NCI-H2196 treated with DMSO at 0.1 percent for 48 hours (cell line): Measurements from ENCODE around the gene ATP5MC3.

Experiments used
- DNase-seq: peaks from one replicate; lab custom pipeline; 2025; ENCODE audit not compliant: unreplicated experiment; lab: John Stamatoyannopoulos, UW

Gene ATP5MC3

DNA sequence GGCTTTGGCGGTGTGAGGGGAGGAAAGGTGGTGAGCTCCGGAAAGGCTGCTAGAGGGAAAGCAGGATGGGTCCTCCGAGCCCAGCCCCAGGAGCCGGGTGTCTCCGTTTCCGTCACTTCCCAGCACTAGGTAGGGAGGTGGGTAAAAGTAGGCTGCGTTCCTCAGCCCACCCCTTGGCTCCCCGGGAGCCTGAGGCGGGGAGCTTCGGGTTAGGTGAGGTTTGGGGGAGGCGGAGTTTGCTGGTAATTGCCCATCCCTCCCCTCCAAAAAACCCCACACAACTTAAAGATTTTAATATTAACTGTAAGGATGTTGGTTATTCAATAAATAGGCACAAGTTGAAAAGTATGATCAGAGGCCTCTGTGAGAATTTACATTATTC lies 13.0 kb downstream of the ATP5MC3 start:
- no peak for DNase-seq

DNA sequence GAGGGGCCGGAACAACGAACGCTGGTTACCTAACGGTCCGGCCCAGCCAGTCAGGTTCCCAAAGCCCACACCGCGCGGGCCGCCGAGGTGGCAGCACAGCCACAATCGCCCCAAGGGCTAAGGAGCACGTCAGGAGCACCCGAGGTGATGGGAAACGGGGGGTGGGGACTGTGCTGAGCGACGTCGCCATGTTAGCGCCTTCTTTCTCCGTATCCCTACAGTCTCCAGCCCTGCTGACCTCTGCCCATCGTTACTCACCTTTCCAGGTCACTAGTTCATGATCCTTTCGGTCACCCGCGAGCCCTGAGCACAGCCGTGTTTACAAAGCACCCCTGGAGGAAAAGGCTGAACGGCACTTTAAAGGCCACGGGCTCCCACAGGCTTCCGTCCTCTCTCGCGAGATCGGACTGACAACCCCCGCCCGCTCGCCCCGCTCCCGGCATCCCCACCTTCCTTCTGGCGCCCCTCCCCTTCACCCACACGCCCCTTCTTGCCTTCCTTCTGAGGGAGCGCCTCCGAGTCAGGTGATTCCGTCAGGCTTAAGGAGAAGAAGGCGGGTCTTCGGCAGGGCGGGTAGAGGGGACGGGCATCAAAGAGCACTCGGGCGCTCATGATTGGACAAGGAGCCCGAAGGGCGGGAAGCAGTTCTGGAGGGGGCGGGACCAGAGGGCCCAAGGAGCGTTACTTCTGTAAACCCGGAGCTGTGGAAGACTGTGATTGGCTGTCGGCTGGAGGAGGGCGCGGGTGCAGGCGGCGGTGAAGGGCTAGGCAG lies 13.5 kb downstream of the ATP5MC3 start, which contains the start of gene ATF2:
TSS of gene ATF2 (minus strand) at position 412 of the 772 bp plus-strand sequence. CDS start 31,760 bp downstream, outside the sequence.
- DNase-seq = peak; percentile 99

DNA sequence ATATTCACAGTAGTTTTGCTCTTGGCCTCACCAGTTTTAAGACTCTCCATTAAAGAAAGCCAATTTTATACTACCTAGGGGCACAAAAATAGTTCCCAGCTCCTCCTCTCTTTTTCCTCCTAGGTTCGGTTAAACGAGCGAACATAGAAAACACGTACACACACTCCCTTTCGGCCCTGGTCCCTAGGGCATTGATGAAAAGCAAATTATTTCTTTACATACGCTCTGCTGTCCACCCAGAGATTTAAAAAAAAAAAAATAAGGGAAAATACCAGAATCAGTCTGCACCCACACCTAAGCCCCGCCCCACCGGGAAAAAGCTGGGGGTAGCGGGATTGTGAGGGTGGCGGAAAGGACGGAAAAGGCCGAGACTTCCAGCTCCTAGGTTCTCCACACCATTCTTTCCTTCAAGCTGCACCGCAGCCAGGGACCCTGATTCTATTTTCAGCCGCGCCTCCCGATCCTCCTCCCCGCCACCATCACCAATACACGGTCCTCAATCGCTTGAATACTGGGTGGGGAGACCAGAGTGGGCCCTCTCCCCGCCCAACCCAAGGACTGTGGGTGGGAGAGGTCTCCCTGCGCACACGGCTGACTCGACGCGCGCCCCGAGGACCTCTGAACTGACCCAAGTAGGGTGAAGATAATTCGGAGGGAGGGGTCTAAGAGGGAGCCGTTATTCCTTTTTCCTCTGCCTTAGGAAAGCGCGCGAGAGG lies 14.3 kb downstream of the ATP5MC3 start:
- DNase-seq = no peak

DNA sequence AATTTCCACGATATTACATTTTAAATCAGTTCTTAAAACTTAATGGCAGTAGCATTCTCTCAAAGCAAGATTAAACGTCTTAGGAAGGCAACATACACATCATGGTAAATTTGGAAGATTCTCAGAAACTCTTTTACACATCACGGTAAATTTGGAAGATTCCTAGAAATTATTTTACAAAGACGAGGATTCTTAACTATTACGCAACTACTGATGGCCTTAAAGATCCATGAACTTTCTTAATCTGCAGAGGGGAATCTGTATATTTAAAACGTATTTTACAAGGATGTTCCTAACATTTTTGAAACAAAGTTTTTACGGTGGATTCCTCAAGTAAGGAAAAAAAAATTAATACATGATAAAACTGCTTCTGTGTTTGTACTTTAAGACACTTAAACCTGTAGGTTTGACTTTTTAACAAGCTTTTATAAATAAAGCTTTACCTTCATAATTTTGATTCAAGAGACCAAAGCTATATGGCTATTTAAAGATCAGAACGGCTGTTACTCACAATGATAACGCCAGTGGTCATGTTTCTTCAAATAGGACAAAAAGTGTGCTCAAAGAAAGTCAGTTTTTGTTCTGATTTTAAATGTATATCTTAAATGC lies 15.2 kb downstream of the ATP5MC3 start:
- no peak for DNase-seq

DNA sequence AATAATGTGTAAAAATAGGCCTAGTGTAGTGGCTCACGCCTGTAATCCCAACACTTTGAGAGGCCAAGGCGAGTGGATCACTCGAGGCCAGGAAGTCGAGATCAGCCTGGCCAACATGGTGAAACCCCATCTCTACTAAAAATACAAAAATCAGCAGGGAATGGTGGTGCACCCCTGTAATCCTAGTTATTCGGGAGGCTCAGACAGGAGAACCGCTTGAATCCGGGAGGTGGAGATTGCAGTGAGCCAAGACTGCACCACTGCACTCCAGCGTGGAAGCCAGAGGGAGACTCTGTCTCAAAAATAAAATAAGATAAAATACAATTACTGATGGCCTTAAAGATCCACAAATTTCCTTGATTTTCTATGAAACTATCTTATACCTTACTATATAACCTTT lies 17.3 kb downstream of the ATP5MC3 start:
- DNase-seq = no peak

DNA sequence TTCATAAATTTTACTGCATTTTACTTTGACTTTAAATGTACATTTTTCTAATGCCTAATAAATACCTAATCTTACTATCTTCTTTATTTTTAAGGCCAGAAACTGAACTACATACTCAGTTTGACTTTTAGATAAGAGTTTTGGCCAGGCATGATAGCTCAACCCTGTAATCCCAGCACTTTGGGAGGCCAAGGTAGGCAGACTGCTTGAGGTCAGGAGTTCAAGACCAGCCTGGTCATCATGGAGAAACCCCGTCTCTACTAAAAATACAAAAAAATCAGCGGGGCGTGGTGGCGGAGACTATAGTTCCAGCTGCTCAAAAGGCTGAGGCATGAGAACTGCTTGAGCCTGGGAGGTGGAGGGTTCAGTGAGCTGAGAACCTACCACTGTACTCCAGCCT lies 22.6 kb downstream of the ATP5MC3 start:
- no peak for DNase-seq

DNA sequence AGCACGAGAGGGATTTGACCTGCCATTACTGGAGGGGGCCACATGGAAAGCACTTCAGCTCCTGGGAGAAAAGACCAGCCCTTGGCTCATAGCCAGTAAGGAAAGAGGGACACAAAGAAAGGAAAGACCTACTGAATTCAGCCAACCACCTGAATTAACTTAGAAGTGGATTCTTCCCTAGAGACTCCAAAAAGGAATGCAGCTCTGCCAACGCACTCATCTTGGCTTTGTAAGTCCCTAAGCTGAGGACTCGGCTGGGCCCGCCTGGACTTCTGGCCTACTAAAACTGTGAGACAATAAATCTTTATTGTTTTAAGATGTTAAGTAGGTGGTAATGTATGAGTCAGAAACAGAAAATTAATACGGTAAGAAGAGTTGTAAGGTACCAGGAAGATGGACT lies 25.0 kb downstream of the ATP5MC3 start:
- DNase-seq = no peak

DNA sequence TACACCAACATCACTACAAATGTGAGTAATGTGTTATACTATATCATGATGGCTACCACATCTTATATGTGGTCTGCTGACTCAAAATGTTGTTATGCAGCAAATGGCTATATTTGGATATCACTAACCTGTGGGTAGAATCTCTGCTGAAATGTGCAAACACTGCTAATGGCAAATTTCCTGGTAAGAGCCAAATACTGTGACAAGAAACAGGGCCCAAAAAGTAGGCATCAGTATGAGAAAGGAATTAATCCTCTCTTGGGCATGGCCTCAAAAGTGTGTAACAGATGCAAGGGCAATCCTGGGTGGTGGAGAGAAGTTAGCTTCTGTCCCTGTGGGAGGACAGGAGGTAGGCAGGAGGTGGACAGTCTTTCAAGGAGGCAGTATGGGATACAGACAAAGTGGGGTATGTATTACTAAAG lies 26.8 kb downstream of the ATP5MC3 start:
- no peak for DNase-seq

DNA sequence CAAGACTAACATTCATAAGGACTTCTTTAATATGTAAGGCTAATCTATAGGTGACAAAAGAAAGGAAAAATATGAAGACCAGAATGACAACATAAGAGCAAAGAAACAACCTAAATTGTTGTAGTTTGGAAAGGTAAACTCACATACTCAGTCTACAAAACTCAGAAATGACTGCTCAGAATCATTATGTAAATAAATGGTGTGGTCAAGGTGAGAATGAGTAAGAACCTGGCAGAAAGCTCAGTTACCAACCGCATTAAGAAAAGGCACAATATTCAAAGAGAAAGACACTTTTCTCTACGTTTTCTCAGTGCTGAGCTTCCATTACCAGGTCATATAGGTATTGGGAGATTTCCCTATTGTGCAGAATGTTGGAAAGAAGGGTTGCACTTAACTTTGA lies 29.3 kb downstream of the ATP5MC3 start:
- no peak for DNase-seq

DNA sequence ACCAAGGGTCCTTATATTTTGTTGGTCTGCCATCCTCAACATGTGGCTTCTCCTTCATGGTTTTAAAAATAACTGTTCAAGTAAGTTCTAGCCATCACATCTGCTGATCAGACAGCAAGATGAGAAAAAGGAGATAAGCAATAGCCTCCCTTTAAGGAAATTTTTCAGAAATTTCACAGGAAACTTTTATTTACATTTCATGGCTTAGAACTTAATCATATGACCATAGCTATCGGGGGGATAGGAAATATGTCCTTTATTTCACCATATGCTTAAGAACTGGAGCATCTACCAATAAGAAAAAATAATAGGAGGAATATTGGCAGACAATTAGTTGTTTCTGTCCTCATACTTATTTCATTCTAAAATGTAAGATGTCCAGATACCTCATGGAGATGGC lies 29.7 kb downstream of the ATP5MC3 start:
- DNase-seq = no peak

DNA sequence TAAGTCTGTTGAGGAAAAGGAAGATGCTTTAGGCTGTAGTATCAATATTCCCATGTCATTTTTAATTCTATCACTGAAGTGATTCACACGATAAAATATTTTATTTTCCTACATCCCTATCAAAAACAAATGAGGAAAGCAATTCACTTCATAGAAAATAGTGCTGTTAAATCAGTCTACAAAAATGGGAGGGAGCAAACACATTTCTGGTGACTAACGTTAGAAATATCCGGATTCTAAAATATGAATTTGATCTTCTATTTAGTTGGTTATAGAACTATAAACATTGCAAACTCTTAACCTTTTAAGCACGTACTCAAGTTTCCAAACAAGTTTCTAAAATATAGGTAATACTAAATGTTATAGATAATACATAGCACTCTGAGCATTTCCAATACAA lies 34.3 kb downstream of the ATP5MC3 start:
- no peak for DNase-seq

DNA sequence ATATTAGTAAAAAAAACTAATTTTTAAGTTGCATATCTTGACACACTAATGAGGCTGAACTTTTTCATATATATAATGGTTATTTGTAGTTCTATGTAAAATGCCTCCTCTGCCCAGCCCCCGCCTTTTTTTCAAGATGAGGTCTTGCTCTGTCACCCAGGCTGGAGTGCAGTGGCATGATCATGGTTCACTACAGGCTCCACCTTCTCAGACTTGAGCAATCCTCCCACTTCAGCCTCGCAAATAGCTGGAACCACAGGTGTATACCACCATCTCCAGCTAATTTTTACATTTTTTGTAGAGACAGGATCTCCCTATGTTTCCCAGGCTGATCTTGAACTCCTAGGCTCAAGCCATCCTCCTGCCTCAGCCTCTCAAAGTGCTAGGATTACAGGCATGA lies 37.8 kb downstream of the ATP5MC3 start:
- no peak for DNase-seq

DNA sequence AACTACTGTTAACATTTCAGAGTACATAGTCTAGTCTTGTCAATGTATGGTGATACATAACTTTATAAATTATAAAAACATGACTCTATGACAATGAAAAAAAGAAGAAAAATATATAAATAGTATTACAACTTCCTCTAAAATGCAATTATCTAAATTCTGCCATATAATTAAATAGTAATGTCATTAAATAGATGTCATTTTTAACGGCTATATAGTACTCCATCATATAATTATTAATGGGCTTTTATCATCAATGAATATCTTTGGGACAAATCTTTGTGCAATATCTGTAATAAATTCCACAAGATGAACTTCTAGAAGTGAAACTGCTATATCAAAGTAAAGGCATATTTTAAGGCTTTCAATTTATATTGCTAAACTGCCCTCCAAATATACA lies 38.3 kb downstream of the ATP5MC3 start:
- no peak for DNase-seq

DNA sequence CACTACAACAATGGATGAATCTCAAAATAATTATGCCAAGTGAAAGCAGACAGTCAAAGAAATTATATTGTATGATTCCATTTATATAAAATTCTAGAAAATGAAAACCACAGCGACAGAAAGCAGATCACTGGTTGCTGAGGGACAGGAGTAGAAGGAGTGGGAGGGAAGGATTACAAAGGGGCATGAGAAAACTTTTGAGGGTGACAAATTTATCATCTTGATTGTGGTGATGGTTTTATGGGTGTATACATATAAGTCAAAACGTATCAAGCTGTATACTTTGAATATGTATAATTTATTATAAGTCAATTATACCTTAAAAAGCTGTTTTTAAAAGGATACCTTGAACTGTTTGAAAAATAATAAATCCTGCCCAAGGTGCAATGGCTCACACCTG lies 41.2 kb downstream of the ATP5MC3 start:
- no peak for DNase-seq

DNA sequence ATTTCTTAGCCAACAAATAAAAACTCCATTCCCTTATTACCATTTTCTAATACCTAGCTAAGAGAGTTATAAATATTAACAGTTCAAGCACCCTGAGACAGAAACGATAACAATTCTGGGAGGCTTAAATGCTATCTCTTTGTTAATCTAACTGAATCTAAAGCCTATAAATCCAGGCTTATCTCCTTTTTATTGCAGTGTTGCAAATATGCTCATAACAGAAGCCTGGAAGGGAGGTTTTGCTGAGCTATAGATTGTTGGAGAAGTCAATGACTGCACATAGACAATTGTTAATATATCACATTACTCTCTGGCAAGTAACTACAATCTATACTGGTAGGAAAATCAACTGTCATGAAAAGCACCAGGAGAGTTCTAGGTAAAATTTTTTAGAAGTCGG lies 43.7 kb downstream of the ATP5MC3 start:
- no peak for DNase-seq

DNA sequence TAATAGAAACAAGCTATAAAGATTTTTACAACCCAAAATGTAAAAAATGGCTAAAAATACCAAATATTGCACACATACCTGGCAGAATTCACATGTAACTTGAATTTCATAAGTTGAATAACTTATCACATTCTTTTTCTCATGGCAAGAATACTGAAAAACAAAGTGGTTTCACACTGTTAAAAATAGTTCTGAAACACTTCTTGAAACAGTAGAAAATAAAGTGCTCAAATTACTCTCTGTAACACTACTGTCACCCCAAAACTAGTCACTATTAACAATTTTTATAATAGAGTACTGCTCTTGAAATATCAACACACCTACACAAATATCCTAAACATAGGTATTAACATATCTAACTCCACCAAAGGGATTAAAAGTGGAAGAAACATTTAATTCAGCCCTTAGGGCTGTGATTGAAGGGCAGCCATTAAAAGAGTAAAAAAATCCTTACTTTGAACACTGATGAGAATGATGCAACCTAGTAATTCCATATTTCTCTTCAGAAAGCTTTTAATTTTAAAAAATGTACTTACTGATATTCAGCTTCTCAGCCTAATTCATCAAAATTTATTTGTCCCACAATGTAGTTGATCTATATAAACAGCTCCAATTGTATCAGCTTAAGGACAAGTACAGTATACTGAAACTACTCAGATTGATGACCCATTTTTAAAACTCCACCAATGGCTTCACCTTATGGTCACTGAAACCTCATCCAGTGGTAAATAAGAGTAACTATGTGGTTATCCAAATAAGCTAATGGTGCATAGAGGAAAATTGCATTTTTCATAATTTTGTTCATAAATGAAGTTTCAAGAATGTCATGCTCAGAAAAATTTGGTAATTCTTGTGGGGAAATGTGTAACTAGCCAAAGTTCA lies 44.9 kb downstream of the ATP5MC3 start:
- no peak for DNase-seq

DNA sequence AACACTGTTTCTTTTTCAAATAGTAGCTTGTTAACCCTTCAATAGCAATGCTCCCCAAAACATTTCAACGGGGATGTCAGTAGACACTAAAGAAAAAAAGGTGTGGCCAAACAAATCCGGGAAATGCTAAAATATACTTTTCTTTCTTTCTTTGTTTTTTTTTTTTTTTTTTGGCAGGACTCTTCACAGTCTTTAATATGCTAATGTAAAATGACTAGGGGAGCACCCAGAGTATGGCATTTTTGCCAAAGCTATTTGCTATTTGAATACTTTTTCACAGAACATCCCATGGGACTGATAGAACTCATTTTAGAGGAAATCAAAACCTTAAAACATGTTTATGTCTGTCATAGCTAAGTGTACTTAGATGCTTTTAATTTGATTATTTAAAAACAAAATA lies 45.6 kb downstream of the ATP5MC3 start:
- DNase-seq = no peak

DNA sequence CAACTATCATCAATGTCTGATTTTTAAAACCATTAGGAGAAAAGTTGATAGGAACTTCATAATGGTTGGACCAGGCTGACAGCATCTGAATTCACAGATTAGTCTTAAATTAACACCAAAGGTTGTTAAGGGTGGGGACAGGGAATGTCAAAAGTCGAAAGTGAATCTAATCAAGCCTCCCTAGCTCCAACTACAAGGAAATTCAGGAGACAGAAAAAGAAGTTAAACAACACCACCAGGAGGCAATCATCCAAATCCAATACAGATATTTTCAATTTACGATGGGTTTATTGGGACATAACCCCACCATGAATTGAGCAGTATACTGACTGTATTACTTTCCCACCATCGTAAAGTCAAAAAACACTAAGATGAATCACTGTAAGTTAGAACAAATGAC lies 46.3 kb downstream of the ATP5MC3 start:
- no peak for DNase-seq

DNA sequence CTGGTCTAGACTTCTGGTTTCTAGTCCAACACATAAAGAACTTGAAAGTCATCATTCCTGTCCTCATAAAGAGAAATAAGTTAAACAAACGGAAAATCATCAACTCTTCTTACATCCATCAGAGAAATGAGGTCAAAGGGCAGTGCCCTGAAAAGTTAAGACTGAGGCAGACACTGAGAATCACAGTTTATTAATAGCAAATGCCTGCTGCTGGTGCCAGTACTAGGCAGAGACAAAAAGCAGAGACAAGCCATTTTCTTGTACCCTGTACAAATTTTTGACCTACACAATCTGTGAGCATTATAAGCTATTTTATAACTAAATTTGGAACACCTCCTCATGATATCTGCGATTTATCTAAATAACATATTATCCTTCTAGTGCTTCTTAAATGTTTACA lies 50.3 kb downstream of the ATP5MC3 start:
- no peak for DNase-seq

DNA sequence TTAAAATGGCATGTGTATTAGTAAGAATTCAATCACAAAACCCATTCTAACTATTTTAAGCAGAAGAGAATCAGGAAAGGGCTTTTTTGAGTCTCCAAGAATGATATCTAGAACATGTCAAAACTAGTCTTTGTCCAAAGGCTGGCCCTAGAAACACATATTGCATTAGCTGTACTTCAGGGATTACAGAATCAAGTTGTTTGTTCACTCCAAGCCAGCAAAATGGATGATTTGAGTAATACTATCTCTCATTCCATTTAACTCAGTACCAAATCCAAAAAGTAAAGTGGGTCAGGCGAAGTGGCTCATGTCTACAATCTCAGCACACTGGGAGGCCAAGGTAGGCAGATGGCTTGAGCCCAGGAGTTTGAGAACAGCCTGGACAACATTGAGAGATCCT lies 54.8 kb downstream of the ATP5MC3 start:
- no peak for DNase-seq
